HepG2 (cell line): ENCODE results near the gene MAGED1. TPM values are rescaled to one million over a fixed set of nuclear protein-coding genes. Genes with fewer than 3 reads are reported as not detected.

ENCODE experiments used
- ARNTL ChIP-seq: sonication (generic); formaldehyde crosslinking; IDR thresholded peaks from 2 replicates; pipeline ENCODE4 v1.4.0; 2020; ENCODE audit warnings: mild to moderate bottlenecking, missing genetic modification reagents
- CCDC6 ChIP-seq: sonication (generic); formaldehyde crosslinking; IDR thresholded peaks from 2 replicates; pipeline ENCODE4 v1.8.1; 2022; ENCODE audit warnings: mild to moderate bottlenecking, missing genetic modification reagents, moderate library complexity
- GABPB1 ChIP-seq: IDR thresholded peaks from 2 replicates; pipeline ENCODE4 v1.6.1; 2016; ENCODE audit warnings: mild to moderate bottlenecking, missing genetic modification reagents, moderate library complexity, missing compliant biosample characterization
- MAFF ChIP-seq: IDR thresholded peaks from 2 replicates; pipeline ENCODE4 v1.6.1; 2011; ENCODE audit warnings: low read depth, low read length, improper control_type of control experiment
- MLXIP ChIP-seq: sonication (generic); formaldehyde crosslinking; IDR thresholded peaks from 2 replicates; pipeline ENCODE4 v1.9.0; 2021; ENCODE audit warnings: missing genetic modification reagents, borderline replicate concordance
- MTF2 ChIP-seq: sonication (generic); formaldehyde crosslinking; IDR thresholded peaks from 2 replicates; pipeline ENCODE4 v1.5.0; 2020; ENCODE audit warnings: missing genetic modification reagents, borderline replicate concordance
- NFKB2 ChIP-seq: sonication (generic); formaldehyde crosslinking; IDR thresholded peaks from 2 replicates; pipeline ENCODE4 v1.4.0; 2020; ENCODE audit warnings: missing genetic modification reagents, borderline replicate concordance
- POLR2A ChIP-seq, 2 experiments: IDR thresholded peaks; 2 replicates each; pipeline ENCODE4 v1.6.1; 2011; ENCODE audit warnings: low read depth in 2 of 2, low read length in 2 of 2, mild to moderate bottlenecking in 1 of 2, moderate library complexity in 1 of 2; ENCODE audit not compliant: insufficient read depth in 1 of 2
- RAD21 ChIP-seq: fragments of 450-650 bp; formaldehyde crosslinking; IDR thresholded peaks from 2 replicates; pipeline ENCODE4 v1.5.0; 2020; ENCODE audit warnings: mild to moderate bottlenecking
- RXRA ChIP-seq: sonication (generic); formaldehyde crosslinking; IDR thresholded peaks from 2 replicates; pipeline ENCODE4 v1.5.1; 2020; ENCODE audit warnings: missing genetic modification reagents
- SAP130 ChIP-seq: IDR thresholded peaks from 2 replicates; pipeline ENCODE4 v1.6.1; 2016; ENCODE audit warnings: low read depth
- SP4 ChIP-seq: sonication (generic); formaldehyde crosslinking; IDR thresholded peaks from 2 replicates; pipeline ENCODE4 v1.8.1; 2023; ENCODE audit warnings: mild to moderate bottlenecking, missing genetic modification reagents
- ZNF138 ChIP-seq: sonication (generic); formaldehyde crosslinking; IDR thresholded peaks from 2 replicates; pipeline ENCODE4 v1.5.0; 2020; ENCODE audit warnings: mild to moderate bottlenecking, low read depth, missing genetic modification reagents
- ZNF276 ChIP-seq: sonication (generic); formaldehyde crosslinking; IDR thresholded peaks from 2 replicates; pipeline ENCODE4 v1.4.0; 2020; ENCODE audit warnings: mild to moderate bottlenecking, low read depth, missing genetic modification reagents
- ZNF414 ChIP-seq: sonication (generic); formaldehyde crosslinking; IDR thresholded peaks from 2 replicates; pipeline ENCODE4 v1.5.0; 2020; ENCODE audit warnings: missing genetic modification reagents
- ZNF614 ChIP-seq: IDR thresholded peaks from 2 replicates; pipeline ENCODE4 v1.6.1; 2018; ENCODE audit warnings: missing biosample characterization, missing genetic modification reagents, inconsistent platforms, borderline replicate concordance
- polyA plus RNA-seq, 8 experiments: library from polyadenylated mRNA; depleted of rRNA in 3 of 8; stranded (reverse) in 7 of 8; unstranded in 1 of 8; fragments of >200 nt; fragmentation: Illumina TruSeq in 4 of 8; extraction: Trizol in 4 of 8; gene quantifications; 2 replicates each; pipeline versions ENCODE4 v1.2.1 to v1.2.3, GENCODE V29; 2011 to 2016; ENCODE audit warnings: low read depth in 4 of 8, missing spikeins in 1 of 8, mixed read lengths in 1 of 8; ENCODE audit not compliant: insufficient read depth in 1 of 8
- total RNA-seq, 5 experiments: library from RNA; depleted of rRNA; stranded (reverse); fragments of >200 nt; fragmentation: Illumina TruSeq; extraction: Trizol; gene quantifications; 2 replicates each; pipeline ENCODE4 v1.2.3, GENCODE V29; 2016; ENCODE audit warnings: low read depth in 1 of 5
- TF ChIP-seq, protein P1 (sequence below): sonication (generic); formaldehyde crosslinking; IDR thresholded peaks from 2 replicates; pipeline ENCODE4 v1.5.1; 2020; ENCODE audit warnings: mild to moderate bottlenecking, missing genetic modification reagents, moderate library complexity
- TF ChIP-seq, protein P2 (sequence below): sonication (generic); formaldehyde crosslinking; IDR thresholded peaks from 2 replicates; pipeline ENCODE4 v1.5.0; 2020; ENCODE audit warnings: mild to moderate bottlenecking, missing genetic modification reagents, moderate library complexity

Gene MAGED1
- total and polyA plus RNA-seq, 2 of the 13 experiments (the other 11 are each of a cell fraction or from before 2014, with no cell fraction given), result 105 to 137 TPM

- TF ChIP-seq, protein P1, sequence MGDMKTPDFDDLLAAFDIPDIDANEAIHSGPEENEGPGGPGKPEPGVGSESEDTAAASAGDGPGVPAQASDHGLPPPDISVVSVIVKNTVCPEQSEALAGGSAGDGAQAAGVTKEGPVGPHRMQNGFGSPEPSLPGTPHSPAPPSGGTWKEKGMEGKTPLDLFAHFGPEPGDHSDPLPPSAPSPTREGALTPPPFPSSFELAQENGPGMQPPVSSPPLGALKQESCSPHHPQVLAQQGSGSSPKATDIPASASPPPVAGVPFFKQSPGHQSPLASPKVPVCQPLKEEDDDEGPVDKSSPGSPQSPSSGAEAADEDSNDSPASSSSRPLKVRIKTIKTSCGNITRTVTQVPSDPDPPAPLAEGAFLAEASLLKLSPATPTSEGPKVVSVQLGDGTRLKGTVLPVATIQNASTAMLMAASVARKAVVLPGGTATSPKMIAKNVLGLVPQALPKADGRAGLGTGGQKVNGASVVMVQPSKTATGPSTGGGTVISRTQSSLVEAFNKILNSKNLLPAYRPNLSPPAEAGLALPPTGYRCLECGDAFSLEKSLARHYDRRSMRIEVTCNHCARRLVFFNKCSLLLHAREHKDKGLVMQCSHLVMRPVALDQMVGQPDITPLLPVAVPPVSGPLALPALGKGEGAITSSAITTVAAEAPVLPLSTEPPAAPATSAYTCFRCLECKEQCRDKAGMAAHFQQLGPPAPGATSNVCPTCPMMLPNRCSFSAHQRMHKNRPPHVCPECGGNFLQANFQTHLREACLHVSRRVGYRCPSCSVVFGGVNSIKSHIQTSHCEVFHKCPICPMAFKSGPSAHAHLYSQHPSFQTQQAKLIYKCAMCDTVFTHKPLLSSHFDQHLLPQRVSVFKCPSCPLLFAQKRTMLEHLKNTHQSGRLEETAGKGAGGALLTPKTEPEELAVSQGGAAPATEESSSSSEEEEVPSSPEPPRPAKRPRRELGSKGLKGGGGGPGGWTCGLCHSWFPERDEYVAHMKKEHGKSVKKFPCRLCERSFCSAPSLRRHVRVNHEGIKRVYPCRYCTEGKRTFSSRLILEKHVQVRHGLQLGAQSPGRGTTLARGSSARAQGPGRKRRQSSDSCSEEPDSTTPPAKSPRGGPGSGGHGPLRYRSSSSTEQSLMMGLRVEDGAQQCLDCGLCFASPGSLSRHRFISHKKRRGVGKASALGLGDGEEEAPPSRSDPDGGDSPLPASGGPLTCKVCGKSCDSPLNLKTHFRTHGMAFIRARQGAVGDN (CRISPR knock-in tag), result peak; percentile 40
- TF ChIP-seq MLXIP (CRISPR knock-in tag) (no peak), MTF2 (CRISPR knock-in tag) (no peak), ZNF414 (CRISPR knock-in tag) (no peak), SAP130 (CRISPR knock-in tag) (peak; percentile 60), ZNF276 (CRISPR knock-in tag) (no peak), SP4 (CRISPR knock-in tag) (peak; percentile 38; the same call in 1 of the 2 replicates), MAFF (peak; percentile 27; the same call in 1 of the 2 replicates), NFKB2 (CRISPR knock-in tag) (no peak), RXRA (CRISPR knock-in tag) (no peak), GABPB1 (peak; percentile 46), RAD21 (CRISPR knock-in tag) (no peak), ZNF614 (CRISPR knock-in tag) (no peak), POLR2A (IDR thresholded peaks at IDR 0.05; ENCODE audit: insufficient read depth in 1 of 2, low read depth in 2 of 2, low read length in 2 of 2) (peak; percentile 93 to 94), ZNF138 (CRISPR knock-in tag) (no peak), ARNTL (CRISPR knock-in tag) (no peak), CCDC6 (CRISPR knock-in tag) (no peak)
- TF ChIP-seq, protein P2, sequence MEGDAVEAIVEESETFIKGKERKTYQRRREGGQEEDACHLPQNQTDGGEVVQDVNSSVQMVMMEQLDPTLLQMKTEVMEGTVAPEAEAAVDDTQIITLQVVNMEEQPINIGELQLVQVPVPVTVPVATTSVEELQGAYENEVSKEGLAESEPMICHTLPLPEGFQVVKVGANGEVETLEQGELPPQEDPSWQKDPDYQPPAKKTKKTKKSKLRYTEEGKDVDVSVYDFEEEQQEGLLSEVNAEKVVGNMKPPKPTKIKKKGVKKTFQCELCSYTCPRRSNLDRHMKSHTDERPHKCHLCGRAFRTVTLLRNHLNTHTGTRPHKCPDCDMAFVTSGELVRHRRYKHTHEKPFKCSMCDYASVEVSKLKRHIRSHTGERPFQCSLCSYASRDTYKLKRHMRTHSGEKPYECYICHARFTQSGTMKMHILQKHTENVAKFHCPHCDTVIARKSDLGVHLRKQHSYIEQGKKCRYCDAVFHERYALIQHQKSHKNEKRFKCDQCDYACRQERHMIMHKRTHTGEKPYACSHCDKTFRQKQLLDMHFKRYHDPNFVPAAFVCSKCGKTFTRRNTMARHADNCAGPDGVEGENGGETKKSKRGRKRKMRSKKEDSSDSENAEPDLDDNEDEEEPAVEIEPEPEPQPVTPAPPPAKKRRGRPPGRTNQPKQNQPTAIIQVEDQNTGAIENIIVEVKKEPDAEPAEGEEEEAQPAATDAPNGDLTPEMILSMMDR (CRISPR knock-in tag), result no peak
Measured at GRCh38 chrX:51892921-51893745, at the start of gene MAGED1 (continued).
